RCC 7860 (cell line): Measurements from ENCODE around the gene ONECUT3.
"Not testable (repeated sequence)": the region's sequence is repeated elsewhere in the genome, so short reads cannot be mapped to it uniquely, and the experiment has no call there.

ENCODE experiments used
- DNase-seq: peaks from one replicate; pipeline ENCODE4 v3.0.0-alpha.2; 2015; ENCODE audit warnings: low spot score
- FAIRE-seq: peaks from 2 replicates; lab custom pipeline; 2012; peaks lifted over from hg19 to GRCh38; lab: Jason Lieb, UNC

ONECUT3 gene

DNA sequence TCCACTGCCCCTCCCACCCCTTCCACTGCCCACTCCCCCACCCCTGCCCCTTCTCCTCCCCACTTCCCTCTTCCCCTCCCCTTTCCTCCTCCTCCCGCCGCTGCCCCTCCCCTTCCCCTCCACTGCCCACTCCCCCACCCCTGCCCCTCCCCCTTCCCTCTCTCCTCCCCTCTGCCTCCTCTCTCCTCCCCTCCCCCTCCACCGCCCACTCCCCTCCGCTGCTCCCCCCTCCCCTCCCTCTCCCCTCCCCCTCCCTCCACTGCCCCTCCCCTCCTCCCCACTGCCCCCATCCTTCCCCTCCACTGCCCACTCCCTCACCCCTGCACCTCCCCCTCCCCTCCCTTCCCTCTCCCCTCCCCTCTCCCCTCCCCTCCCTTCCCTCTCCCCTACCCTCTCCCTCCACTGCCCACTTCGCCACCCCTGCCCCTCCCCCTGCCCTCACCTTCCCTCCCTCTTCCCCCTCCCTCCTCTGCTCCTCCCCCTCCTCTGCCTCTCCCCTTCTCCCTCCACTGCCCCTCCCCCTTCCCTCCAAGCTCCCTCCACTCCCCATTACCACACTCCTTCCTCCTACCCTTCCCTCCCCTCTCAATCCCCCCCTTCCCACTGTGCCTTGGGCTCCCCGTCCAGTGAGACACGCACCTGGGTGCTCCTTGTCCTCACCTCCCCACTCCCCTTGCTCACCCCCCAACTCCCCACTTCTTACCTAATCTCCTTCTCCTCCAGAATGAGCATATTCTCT lies 36.9 kb downstream of the ONECUT3 start:
- FAIRE-seq (no peak), DNase-seq (no peak)

- DNase-seq (no peak), FAIRE-seq (no peak)
Measured at GRCh38 chr19:1791879-1792278, 38.6 kb downstream of the ONECUT3 start.

- FAIRE-seq: no peak
- no peak for DNase-seq
Measured at GRCh38 chr19:1794424-1795172, 41.3 kb downstream of the ONECUT3 start.

- FAIRE-seq (no peak), DNase-seq (no peak)
Measured at GRCh38 chr19:1796395-1797142, 43.3 kb downstream of the ONECUT3 start.

DNA sequence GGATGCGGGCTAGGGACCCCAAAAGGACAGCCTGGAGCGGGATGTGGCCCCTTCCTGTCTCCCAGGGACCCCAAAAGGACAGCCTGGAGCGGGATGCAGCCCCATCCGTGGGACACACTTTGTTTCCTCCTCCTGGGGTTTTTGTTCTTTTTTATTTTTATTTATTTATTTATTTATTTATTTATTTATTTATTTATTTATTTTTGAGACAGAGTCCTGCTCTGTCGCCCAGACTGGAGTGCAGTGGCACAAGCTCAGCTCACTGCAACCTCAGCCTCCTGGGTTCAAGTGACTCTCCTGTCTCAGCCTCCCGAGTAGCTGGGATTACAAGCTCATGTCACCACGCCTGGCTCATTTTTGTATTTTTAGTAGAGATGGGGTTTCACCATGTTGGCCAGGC lies 44.0 kb downstream of the ONECUT3 start:
- DNase-seq, FAIRE-seq: not testable (repeated sequence)

GRCh38 chr19:1799695-1800342 lies 46.5 kb downstream of the ONECUT3 start:
- DNase-seq: no peak
- FAIRE-seq: no peak

- FAIRE-seq (no peak), DNase-seq (no peak)
Measured at GRCh38 chr19:1804858-1805257, 51.6 kb downstream of the ONECUT3 start.

DNA sequence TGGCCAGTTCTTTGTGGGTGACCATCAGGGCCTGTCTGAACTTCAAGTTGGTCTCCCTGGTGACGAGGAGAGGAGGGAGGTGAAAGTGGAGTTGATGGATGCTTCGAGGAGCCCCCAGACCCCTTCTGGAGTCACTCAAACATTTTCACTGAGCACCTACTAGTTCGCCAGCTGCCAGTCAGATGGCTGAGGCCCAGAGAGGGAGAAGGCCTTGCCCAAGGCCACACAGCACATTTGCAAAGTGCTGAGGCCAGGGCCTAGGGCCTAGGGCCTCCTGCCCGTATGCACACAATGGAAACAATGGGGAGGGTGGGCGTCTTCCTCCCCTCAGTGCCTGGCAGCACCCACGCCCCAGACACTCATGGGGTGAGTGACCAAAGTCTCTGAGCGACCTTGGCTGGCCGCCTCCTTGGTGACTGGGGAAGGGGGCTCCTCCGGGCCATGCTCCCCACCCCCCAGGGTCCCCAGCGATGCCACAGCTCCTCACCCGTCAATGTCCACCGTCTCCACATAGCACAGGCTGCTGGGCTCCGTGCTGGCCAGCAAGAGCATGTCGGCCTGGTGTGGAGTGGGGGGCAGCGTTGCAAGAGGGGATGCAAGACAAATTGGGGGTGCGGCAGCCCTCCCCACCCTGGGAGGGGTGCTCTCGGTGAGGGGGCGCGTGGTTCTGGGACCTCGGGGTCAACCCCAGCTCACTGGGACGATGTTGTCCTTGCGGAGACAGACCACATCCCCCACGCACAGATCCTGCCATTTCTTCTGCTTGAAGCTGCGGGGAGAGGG lies 52.3 kb downstream of the ONECUT3 start:
- DNase-seq (no peak), FAIRE-seq (no peak)

GRCh38 chr19:1806184-1807029 lies 53.1 kb downstream of the ONECUT3 start:
- DNase-seq (no peak), FAIRE-seq (no peak)

DNA sequence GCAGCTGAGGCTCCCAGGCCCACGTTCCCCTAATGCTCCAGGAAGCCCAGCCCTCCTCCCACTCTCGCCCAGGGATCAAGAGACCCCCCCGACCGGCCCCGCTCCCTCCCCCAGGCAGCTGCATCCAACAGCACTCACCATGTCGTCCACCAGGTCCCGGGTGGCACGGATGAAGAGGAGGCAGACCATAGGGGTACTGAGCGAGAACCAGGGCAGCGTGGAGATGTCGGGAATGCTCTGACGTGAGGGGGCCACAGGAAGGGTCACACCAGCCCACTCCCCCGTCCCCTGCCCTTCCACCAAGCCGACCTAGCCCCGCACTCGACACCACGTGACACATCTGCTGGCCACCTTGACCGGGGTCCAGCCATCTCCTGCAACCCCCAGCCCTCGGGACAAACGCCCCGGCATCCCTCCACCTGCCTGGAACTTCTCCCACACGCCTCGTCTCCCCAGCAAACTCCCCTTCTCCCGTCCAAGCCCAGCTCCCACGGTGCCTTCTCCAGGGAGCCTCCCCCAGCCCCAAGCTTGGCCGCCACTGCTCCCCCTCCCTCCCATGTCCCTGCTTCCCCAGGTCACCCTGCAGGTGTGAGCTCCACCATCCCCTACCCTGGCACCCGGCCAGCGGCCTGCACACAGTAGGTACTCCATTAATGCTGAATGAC lies 53.9 kb downstream of the ONECUT3 start:
- no peak for DNase-seq
- no peak for FAIRE-seq

GRCh38 chr19:1807695-1808394 lies 54.5 kb downstream of the ONECUT3 start:
- FAIRE-seq (no peak), DNase-seq (no peak)

- DNase-seq (no peak), FAIRE-seq (no peak)
Measured at GRCh38 chr19:1808395-1808731, 55.1 kb downstream of the ONECUT3 start.

GRCh38 chr19:1809678-1810077 lies 56.4 kb downstream of the ONECUT3 start:
- DNase-seq (no peak), FAIRE-seq (no peak)

DNA sequence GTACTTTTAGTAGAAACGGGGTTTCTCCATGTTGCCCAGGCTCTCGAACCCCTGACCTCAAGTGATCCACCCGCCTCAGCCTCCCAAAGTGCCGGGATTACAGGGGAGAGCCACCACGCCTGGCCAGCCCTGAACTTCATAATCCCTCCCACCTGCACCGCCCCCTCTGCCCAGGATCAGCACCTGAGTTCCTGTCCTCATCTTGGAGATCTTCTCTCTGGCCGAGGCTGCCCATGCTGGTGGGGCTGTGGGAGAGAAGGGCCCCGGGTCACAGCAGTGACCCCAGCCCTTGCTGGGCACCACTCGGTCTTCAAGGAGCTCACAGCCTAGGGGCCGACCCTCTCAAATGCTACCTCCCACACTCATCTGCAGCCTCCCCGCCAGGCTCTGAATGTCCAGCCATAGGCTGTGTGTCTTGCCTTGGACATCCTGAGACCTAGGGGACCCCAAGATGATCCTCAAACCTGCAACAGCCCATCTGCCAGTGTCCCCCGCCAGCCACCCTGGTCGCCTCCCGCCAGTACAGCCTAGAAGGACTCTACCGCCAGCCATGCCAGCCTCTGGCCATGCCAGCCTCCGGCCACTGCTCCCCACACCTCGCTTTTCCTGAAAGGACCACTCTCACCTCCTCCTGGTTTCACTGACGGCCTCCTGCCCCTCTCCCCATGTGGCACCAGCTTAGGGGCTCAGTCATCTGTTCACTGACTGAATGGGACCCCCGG lies 57.3 kb downstream of the ONECUT3 start:
- FAIRE-seq (no peak), DNase-seq (no peak)

DNA sequence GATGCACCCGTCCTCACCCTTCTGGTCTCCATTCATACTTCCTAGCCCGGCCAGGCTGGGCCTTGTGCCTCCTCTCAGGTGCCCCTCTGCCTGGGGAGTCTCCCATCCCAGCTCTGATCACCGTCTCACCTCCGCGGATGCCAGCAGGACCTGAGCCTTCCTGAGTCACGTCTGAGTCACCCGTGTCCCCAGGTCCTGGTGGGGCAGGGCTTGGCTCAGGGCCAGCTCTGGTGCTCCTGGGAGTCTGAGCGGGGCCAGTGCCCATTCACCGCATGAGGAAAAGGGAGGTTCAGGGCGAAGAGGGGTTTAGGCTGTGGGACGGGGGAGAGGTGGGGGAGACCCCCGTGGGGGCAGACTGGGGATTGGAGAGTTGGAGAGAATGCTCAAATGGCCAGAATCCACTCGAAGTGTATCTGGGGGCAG lies 58.2 kb downstream of the ONECUT3 start:
- DNase-seq (peak; percentile 95), FAIRE-seq (peak; percentile 90)

- no peak for FAIRE-seq
- no peak for DNase-seq
Measured at GRCh38 chr19:1811942-1812425, 58.7 kb downstream of the ONECUT3 start, which contains the start of gene ATP8B3. ATP8B3 (minus strand) TSS chr19:1812276; CDS start chr19:1811736, 540 bp downstream.

DNA sequence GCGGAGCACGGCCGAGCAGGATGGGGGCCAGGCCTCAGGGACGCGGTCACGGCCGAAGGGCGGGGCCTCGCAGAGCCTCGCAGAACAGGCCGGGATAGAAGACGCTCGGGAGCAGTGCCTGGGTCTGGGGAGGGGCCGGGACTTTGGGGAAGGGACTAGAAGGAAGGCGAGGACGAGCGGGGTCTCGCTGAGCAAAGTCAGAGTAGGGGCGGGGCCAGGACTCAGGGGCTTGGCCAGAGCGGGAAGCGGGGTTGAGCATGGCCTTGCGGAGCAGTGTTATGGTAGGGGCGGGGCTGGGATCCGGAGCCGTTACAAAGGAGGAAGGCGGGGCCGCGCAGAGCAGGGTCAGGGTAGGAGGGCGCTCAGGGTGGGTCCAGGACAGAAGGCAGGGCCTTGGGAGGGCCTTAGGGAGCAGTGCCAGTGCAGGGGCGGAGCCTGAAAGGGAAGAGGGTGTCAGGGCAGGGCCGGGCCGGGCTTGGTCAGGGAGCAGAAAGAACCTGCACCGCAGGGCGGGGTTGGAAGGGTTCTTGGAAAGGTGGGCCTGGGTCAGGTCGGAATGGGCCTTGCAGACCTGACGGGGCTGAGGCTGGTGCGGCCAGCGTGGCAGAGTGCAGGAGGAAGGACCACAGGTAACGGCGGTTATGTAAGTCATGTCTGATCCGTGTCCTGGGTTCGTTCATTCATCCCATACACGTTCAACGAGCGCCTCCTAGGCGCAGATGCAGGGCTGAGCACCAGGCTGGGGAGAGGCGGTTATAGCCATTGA lies 59.3 kb downstream of the ONECUT3 start:
- FAIRE-seq (peak; percentile 86), DNase-seq (peak; percentile 94)
